Measurements from ENCODE around the gene SH3D19. TPM values are rescaled to one million over a fixed set of nuclear protein-coding genes. Genes with fewer than 3 reads are reported as not detected.

SH3D19 gene
- total RNA-seq, 4 donors from 2014 or later = 117 to 200 (median 168) TPM

DNA sequence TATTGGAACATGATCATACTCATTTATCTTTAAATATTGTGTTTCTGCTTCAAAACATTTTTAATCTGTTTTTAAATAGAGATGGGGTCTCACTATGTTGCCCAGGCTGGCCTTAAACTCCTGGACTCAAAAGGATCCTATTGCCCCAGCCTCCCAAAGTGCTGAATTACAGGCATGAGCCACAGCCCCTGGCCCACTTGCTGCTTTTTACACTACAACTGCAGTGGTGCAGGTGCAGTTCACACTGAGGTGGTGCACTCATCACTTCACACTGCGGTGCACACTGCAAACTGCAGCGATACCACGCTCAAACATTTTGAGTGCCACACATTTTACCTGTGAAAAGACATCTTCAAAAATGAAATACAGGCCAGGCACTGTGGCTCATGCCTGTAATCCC lies 215.2 kb downstream of the SH3D19 start:
- peaks cover 0 to 70% of the 10 kb centered on the region in 2 donors for H3K36me3 ChIP-seq
- ATAC-seq = no peak

GRCh38 chr4:151107063-151107462 lies 218.3 kb downstream of the SH3D19 start:
- TF ChIP-seq EP300 (IDR thresholded peaks at IDR 0.05) = no peak
- TF ChIP-seq CTCF (IDR thresholded peaks at IDR 0.05) = no peak
- TF ChIP-seq POLR2A (IDR thresholded peaks at IDR 0.05) = no peak
- no peak for TF ChIP-seq POLR2AphosphoS5 (IDR thresholded peaks at IDR 0.05)

More for the DNA sequence above, 215.2 kb downstream of the SH3D19 start:
- H3K27me3 ChIP-seq = no peaks in the 10 kb centered on the region
- TF ChIP-seq POLR2A (IDR thresholded peaks at IDR 0.05) (no peak), CTCF (IDR thresholded peaks at IDR 0.05) (no peak), EP300 (IDR thresholded peaks at IDR 0.05) (no peak), POLR2AphosphoS5 (IDR thresholded peaks at IDR 0.05) (no peak)
- H3K9me3 ChIP-seq = no peaks in the 10 kb centered on the region
- peaks cover 0 to 14% (median 0%) of the 10 kb centered on the region in 3 donors for H3K4me1 ChIP-seq
- H3K27ac ChIP-seq = no peak overlapping the region
- no peak overlapping the region for H3K4me3 ChIP-seq
- WGBS, 2 donors (ENCODE audit: low coverage in 1 of 2) = 100% methylated on average over 2 of the region's 3 CpGs; no CpG with 5 or more reads in 1 of the 2 donors

GRCh38 chr4:151105454-151106032 lies 219.9 kb downstream of the SH3D19 start:
- peaks cover 0 to 95% of the 10 kb centered on the region in 2 donors for H3K36me3 ChIP-seq
- no peak for ATAC-seq
- no peak for TF ChIP-seq EP300 (IDR thresholded peaks at IDR 0.05)
- TF ChIP-seq CTCF (IDR thresholded peaks at IDR 0.05) = no peak
- TF ChIP-seq POLR2A (IDR thresholded peaks at IDR 0.05) = no peak
- TF ChIP-seq POLR2AphosphoS5 (IDR thresholded peaks at IDR 0.05) = no peak

More at GRCh38 chr4:151107063-151107462, 218.3 kb downstream of the SH3D19 start:
- WGBS, 2 donors (ENCODE audit: low coverage in 1 of 2) = 96% methylated on average over 3 of the region's 3 CpGs; no CpG with 5 or more reads in 1 of the 2 donors
- no peak overlapping the region for H3K4me3 ChIP-seq
- H3K27me3 ChIP-seq = no peaks in the 10 kb centered on the region
- H3K27ac ChIP-seq = no peak overlapping the region
- no peaks in the 10 kb centered on the region for H3K9me3 ChIP-seq
- peaks cover 0 to 94% of the 10 kb centered on the region in 2 donors for H3K36me3 ChIP-seq
- ATAC-seq = no peak
- H3K4me1 ChIP-seq = peaks cover 0 to 15% (median 0%) of the 10 kb centered on the region in 3 donors

GRCh38 chr4:151104621-151105020 lies 220.8 kb downstream of the SH3D19 start:
- peaks cover 0 to 85% of the 10 kb centered on the region in 2 donors for H3K36me3 ChIP-seq
- ATAC-seq = no peak
- H3K4me1 ChIP-seq = peaks cover 3 to 34% (median 11%) of the 10 kb centered on the region in 3 donors
- no peaks in the 10 kb centered on the region for H3K27me3 ChIP-seq
- no peak overlapping the region for H3K27ac ChIP-seq
- 86 to 100% methylated on average over 1 of the region's 1 CpG for WGBS, 2 donors (ENCODE audit: low coverage in 1 of 2)
- H3K4me3 ChIP-seq = no peak overlapping the region
- no peak for TF ChIP-seq EP300 (IDR thresholded peaks at IDR 0.05)
- TF ChIP-seq CTCF (IDR thresholded peaks at IDR 0.05) = no peak
- TF ChIP-seq POLR2A (IDR thresholded peaks at IDR 0.05) = no peak
- no peak for TF ChIP-seq POLR2AphosphoS5 (IDR thresholded peaks at IDR 0.05)
- no peaks in the 10 kb centered on the region for H3K9me3 ChIP-seq

More at GRCh38 chr4:151105454-151106032, 219.9 kb downstream of the SH3D19 start:
- peaks cover 2 to 30% (median 9%) of the 10 kb centered on the region in 3 donors for H3K4me1 ChIP-seq
- no peak overlapping the region for H3K27ac ChIP-seq
- H3K27me3 ChIP-seq = no peaks in the 10 kb centered on the region
- 92 to 100% methylated on average over 3 to 5 of the region's 5 CpGs for WGBS, 2 donors (ENCODE audit: low coverage in 1 of 2)
- no peak overlapping the region for H3K4me3 ChIP-seq
- H3K9me3 ChIP-seq = no peaks in the 10 kb centered on the region

DNA sequence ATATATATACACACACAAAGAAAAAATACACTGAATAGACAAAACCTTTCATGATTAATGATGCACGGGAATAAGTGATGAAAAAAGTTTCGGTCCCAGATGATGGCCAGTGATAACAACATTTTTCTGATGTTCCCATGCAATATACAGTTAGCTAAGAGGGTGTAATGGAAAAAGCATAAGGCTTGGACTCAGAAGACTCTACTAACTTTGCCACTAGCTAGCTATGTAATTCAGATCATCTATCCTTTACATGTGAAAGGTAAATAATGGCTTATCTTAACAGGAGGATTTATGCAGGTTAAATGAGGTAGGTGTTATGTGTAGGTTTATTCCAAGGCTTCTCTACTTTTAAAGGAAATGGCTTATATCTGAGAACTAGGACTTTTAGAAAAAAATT lies 221.6 kb downstream of the SH3D19 start:
- H3K36me3 ChIP-seq = peaks cover 0 to 77% of the 10 kb centered on the region in 2 donors
- 55% methylated on average over 2 of the region's 2 CpGs; no CpG with 5 or more reads in 1 of the 2 donors for WGBS, 2 donors (ENCODE audit: low coverage in 1 of 2)
- no peak for ATAC-seq
- H3K9me3 ChIP-seq = no peaks in the 10 kb centered on the region
- no peak for TF ChIP-seq EP300 (IDR thresholded peaks at IDR 0.05)
- no peak for TF ChIP-seq POLR2A (IDR thresholded peaks at IDR 0.05)
- no peak for TF ChIP-seq CTCF (IDR thresholded peaks at IDR 0.05)
- no peak for TF ChIP-seq POLR2AphosphoS5 (IDR thresholded peaks at IDR 0.05)
- no peak overlapping the region for H3K4me3 ChIP-seq
- H3K4me1 ChIP-seq = peaks cover 3 to 39% (median 11%) of the 10 kb centered on the region in 3 donors
- H3K27me3 ChIP-seq = no peaks in the 10 kb centered on the region
- H3K27ac ChIP-seq = no peak overlapping the region

Measured in gastroesophageal sphincter (tissue), 4 donors.